Trophoblast cell (in vitro differentiated cells and primary cell): Measurements from ENCODE around the gene COX18.

Experiments
- DNase-seq, 2 donors: peaks; one replicate each; pipeline ENCODE4 v3.0.0-alpha.2; 2016
- H2AFZ ChIP-seq: 2 replicates; pipeline ENCODE4 v1.6.1; 2013; ENCODE audit warnings: low read length, moderate library complexity, mild to moderate bottlenecking; ENCODE audit not compliant: insufficient read depth, poor library complexity
- H2AK5ac ChIP-seq: 2 replicates; pipeline ENCODE4 v1.6.1; 2013; ENCODE audit warnings: mild to moderate bottlenecking, low read length
- H2BK120ac ChIP-seq: 2 replicates; pipeline ENCODE4 v1.6.1; 2013; ENCODE audit warnings: low read length, mild to moderate bottlenecking, moderate library complexity; ENCODE audit not compliant: insufficient read depth, poor library complexity
- H2BK12ac ChIP-seq: 2 replicates; pipeline ENCODE4 v1.6.1; 2013; ENCODE audit warnings: mild to moderate bottlenecking, low read length, moderate library complexity
- H2BK5ac ChIP-seq: 2 replicates; pipeline ENCODE4 v1.6.1; 2013; ENCODE audit warnings: low read length, low read depth, moderate library complexity, mild to moderate bottlenecking; ENCODE audit not compliant: poor library complexity
- H3K14ac ChIP-seq: 2 replicates; pipeline ENCODE4 v1.6.1; 2013; ENCODE audit warnings: mild to moderate bottlenecking, low read length
- H3K18ac ChIP-seq: 2 replicates; pipeline ENCODE4 v1.6.1; 2013; ENCODE audit warnings: mild to moderate bottlenecking, low read length
- H3K23ac ChIP-seq: 2 replicates; pipeline ENCODE4 v1.6.1; 2013; ENCODE audit warnings: low read length
- H3K27ac ChIP-seq: 2 replicates; pipeline ENCODE4 v1.5.1; 2013; ENCODE audit warnings: low read depth, mild to moderate bottlenecking, inconsistent platforms, low read length, moderate library complexity
- H3K27me3 ChIP-seq: 2 replicates; pipeline ENCODE4 v1.6.1; 2013; ENCODE audit warnings: inconsistent platforms, mild to moderate bottlenecking, low read length, moderate library complexity; ENCODE audit not compliant: insufficient read depth
- H3K36me3 ChIP-seq, 2 experiments: 1 replicate in 1 of 2; 2 replicates in 1 of 2; pipeline ENCODE4 v1.6.1; 2013; ENCODE audit warnings: low read length in 2 of 2, mild to moderate bottlenecking in 2 of 2, moderate library complexity in 1 of 2; ENCODE audit not compliant: insufficient read depth in 2 of 2, control insufficient read depth in 1 of 2
- H3K4ac ChIP-seq: 2 replicates; pipeline ENCODE4 v1.6.1; 2013; ENCODE audit warnings: low read depth, mild to moderate bottlenecking, low read length, moderate library complexity
- H3K4me1 ChIP-seq, 2 experiments: 1 replicate in 1 of 2; 2 replicates in 1 of 2; pipeline ENCODE4 v1.6.1; 2013; ENCODE audit warnings: low read length in 2 of 2, mild to moderate bottlenecking in 2 of 2, moderate library complexity in 1 of 2; ENCODE audit not compliant: insufficient read depth in 2 of 2, control insufficient read depth in 1 of 2
- H3K4me2 ChIP-seq: 2 replicates; pipeline ENCODE4 v1.6.1; 2013; ENCODE audit warnings: inconsistent platforms, mild to moderate bottlenecking, low read length, moderate library complexity
- H3K4me3 ChIP-seq: 2 replicates; pipeline ENCODE4 v1.5.1; 2013; ENCODE audit warnings: mild to moderate bottlenecking, low read depth, low read length, inconsistent platforms
- H3K79me1 ChIP-seq: one replicate; pipeline ENCODE4 v1.6.1; 2013; ENCODE audit warnings: low read length
- H3K79me2 ChIP-seq: 2 replicates; pipeline ENCODE4 v1.6.1; 2013; ENCODE audit warnings: low read length, mild to moderate bottlenecking; ENCODE audit not compliant: control insufficient read depth, insufficient read depth, poor library complexity
- H3K9ac ChIP-seq: 2 replicates; pipeline ENCODE4 v1.6.1; 2013; ENCODE audit warnings: mild to moderate bottlenecking, low read length
- H3K9me3 ChIP-seq: 2 replicates; pipeline ENCODE4 v1.6.1; 2013; ENCODE audit warnings: low read depth, mild to moderate bottlenecking, control low read depth, inconsistent platforms, low read length; ENCODE audit not compliant: insufficient read depth
- H4K12ac ChIP-seq: 2 replicates; pipeline ENCODE4 v1.6.1; 2013; ENCODE audit warnings: low read depth, mild to moderate bottlenecking, low read length, moderate library complexity
- H4K8ac ChIP-seq: 2 replicates; pipeline ENCODE4 v1.6.1; 2013; ENCODE audit warnings: low read depth, mild to moderate bottlenecking, low read length, moderate library complexity
- H4K91ac ChIP-seq: one replicate; pipeline ENCODE4 v1.6.1; 2013; ENCODE audit warnings: low read depth, mild to moderate bottlenecking, low read length, moderate library complexity
- WGBS: extraction: QIAGEN DNeasy Blood & Tissue Kit; methylation state at CpG from one replicate; pipeline ENCODE4 v1.1.7; 2013; ENCODE audit warnings: missing lambda C conversion rate; ENCODE audit not compliant: insufficient read length, insufficient coverage; ENCODE audit errors: extremely low coverage; 5-methylcytosine and 5-hydroxymethylcytosine counted together

COX18 gene

DNA sequence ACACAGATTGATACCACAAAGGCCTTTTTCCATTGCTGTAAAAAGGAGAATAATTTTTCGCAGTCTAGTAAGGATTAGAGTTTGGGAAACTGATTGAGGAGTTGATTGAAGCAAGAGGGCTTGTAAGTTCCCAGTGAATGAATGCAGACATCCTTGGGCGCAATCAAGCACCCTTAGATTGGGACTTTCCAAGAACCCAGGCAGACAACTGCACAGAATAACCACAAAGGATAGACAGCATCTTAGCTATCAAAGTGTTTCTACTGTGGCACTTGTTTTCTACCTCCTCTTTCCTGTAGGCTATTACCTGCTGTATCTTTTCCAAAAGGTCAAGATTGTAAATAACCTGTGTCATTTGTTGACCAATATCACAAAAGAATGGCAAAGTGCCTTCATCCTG is 2.6 kb downstream of the COX18 start:
- H2AK5ac ChIP-seq = no peak overlapping the region
- no peak overlapping the region for H4K12ac ChIP-seq
- H4K91ac ChIP-seq = no peak overlapping the region
- H3K9me3 ChIP-seq = no peaks in the 10 kb centered on the region
- peaks cover 2 to 8% of the 10 kb centered on the region in 2 experiments for H3K36me3 ChIP-seq
- H2AFZ ChIP-seq = no peak overlapping the region
- DNase-seq = no peak
- no peaks in the 10 kb centered on the region for H3K27me3 ChIP-seq
- H2BK120ac ChIP-seq = no peak overlapping the region
- H2BK5ac ChIP-seq = no peak overlapping the region
- no peak overlapping the region for H3K18ac ChIP-seq
- H3K79me1 ChIP-seq = peaks cover 4% of the 10 kb centered on the region
- H3K27ac ChIP-seq = no peak overlapping the region
- H4K8ac ChIP-seq = no peak overlapping the region
- no peak overlapping the region for H3K4ac ChIP-seq
- H3K9ac ChIP-seq = no peak overlapping the region
- no peak overlapping the region for H2BK12ac ChIP-seq
- H3K4me1 ChIP-seq = no peaks in the 10 kb centered on the region
- no CpG with 5 or more reads among the region's 2 CpGs for WGBS
- H3K79me2 ChIP-seq = peaks cover 4% of the 10 kb centered on the region
- H3K14ac ChIP-seq = no peak overlapping the region
- H3K23ac ChIP-seq = no peak overlapping the region
- H3K4me3 ChIP-seq = no peak overlapping the region
- H3K4me2 ChIP-seq = no peak overlapping the region

DNA sequence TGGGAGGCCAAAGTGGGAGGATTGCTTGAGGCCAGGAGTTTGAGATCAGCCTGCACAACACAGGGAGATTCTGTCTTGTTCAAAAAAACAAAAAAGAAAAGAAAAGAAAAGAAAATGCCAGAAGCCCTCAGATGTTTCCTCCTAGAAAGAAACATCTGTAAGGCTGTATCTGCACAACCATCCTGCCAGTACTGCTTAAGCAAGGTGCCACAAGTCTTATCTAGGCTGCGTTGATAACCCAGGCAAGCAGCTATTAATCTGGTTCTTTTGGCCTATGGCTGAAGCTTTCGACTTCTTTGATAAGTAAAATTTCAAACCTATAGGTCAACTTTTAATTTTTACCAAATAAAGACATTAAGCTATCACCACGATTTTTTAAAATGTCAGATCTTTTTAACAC is 3.1 kb downstream of the COX18 start:
- no peak overlapping the region for H3K4me2 ChIP-seq
- H3K27me3 ChIP-seq = no peaks in the 10 kb centered on the region
- H3K14ac ChIP-seq = no peak overlapping the region
- no peak overlapping the region for H2BK120ac ChIP-seq
- no peaks in the 10 kb centered on the region for H3K4me1 ChIP-seq
- H3K18ac ChIP-seq = no peak overlapping the region
- no peak overlapping the region for H4K91ac ChIP-seq
- no peak overlapping the region for H3K23ac ChIP-seq
- H4K8ac ChIP-seq = no peak overlapping the region
- no peak overlapping the region for H2AK5ac ChIP-seq
- H4K12ac ChIP-seq = no peak overlapping the region
- H3K27ac ChIP-seq = no peak overlapping the region
- no peak for DNase-seq
- no peak overlapping the region for H3K4me3 ChIP-seq
- H3K9me3 ChIP-seq = no peaks in the 10 kb centered on the region
- H3K79me2 ChIP-seq = peaks cover 4% of the 10 kb centered on the region
- H3K4ac ChIP-seq = no peak overlapping the region
- WGBS = no CpG with 5 or more reads among the region's 3 CpGs
- H3K9ac ChIP-seq = no peak overlapping the region
- no peak overlapping the region for H2AFZ ChIP-seq
- no peak overlapping the region for H2BK5ac ChIP-seq
- H3K79me1 ChIP-seq = peaks cover 4% of the 10 kb centered on the region
- H2BK12ac ChIP-seq = no peak overlapping the region
- H3K36me3 ChIP-seq = peaks cover 5 to 8% of the 10 kb centered on the region in 2 experiments

DNA sequence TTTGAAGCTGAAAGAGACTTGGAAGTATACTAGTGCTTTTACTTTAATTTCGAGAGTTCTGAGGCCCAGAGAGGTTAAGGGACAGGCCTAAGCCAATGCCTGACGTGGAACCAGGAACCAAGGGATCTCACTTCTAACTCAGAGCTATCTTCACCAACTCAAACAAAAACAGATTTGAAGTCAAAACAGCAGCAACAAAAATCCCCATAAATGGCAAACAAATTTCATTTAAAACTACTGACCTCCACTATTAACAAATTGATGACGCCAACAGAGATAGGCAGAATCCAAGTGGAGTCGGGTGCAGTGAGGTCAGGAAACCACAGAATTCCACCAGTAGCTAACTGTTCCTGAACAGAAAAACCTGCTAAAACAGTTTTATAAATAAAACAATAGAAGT is 5.0 kb downstream of the COX18 start:
- no peaks in the 10 kb centered on the region for H3K9me3 ChIP-seq
- no peak overlapping the region for H4K8ac ChIP-seq
- no peaks in the 10 kb centered on the region for H3K4me1 ChIP-seq
- H3K14ac ChIP-seq = no peak overlapping the region
- H3K4ac ChIP-seq = no peak overlapping the region
- H3K79me2 ChIP-seq = peaks cover 4% of the 10 kb centered on the region
- no peaks in the 10 kb centered on the region for H3K27me3 ChIP-seq
- no peak overlapping the region for H4K12ac ChIP-seq
- H4K91ac ChIP-seq = no peak overlapping the region
- no peak overlapping the region for H3K4me2 ChIP-seq
- H2BK12ac ChIP-seq = no peak overlapping the region
- WGBS = no CpG with 5 or more reads among the region's 4 CpGs
- no peak overlapping the region for H3K4me3 ChIP-seq
- H2BK120ac ChIP-seq = no peak overlapping the region
- H3K36me3 ChIP-seq = peaks cover 9 to 11% of the 10 kb centered on the region in 2 experiments
- no peak overlapping the region for H2AK5ac ChIP-seq
- peaks cover 4% of the 10 kb centered on the region for H3K79me1 ChIP-seq
- no peak overlapping the region for H3K27ac ChIP-seq
- no peak overlapping the region for H2BK5ac ChIP-seq
- no peak for DNase-seq
- H2AFZ ChIP-seq = no peak overlapping the region
- H3K18ac ChIP-seq = no peak overlapping the region
- H3K23ac ChIP-seq = no peak overlapping the region
- no peak overlapping the region for H3K9ac ChIP-seq

DNA sequence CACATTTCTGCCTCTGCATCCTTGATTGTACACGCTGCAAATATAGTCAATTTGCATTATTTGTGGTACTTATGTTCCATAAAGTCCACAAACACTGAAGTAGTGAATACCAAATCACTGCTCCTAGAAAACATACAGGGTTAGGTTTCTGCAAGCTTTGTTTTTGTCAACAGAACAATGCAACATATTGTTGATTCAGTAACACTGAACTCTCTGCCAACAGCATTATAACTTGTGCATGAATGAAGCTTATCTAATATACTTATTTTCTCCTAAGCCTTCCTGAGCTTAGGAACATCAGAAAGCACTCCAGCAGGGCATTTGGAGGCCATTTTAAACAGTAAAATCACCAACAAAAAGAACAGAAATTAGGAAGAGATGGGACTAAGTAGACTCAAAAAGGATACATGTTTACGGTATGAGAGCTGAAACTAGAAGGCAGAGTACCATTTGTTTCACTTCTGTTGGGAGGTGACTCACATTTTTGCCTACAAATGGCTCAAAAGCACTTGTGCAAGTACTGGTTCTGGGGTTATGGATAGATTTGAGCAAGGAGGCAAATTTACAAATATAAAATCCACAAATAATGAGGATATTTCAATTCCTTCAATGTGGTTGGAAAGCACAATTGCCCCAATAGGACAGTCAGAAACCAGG is 14.1 kb downstream of the COX18 start:
- no peak overlapping the region for H2BK120ac ChIP-seq
- no CpG with 5 or more reads among the region's 2 CpGs for WGBS
- H3K4me3 ChIP-seq = no peak overlapping the region
- H3K27me3 ChIP-seq = no peaks in the 10 kb centered on the region
- no peak overlapping the region for H3K27ac ChIP-seq
- H2AFZ ChIP-seq = no peak overlapping the region
- H3K14ac ChIP-seq = no peak overlapping the region
- no peak overlapping the region for H2AK5ac ChIP-seq
- DNase-seq = no peak
- no peak overlapping the region for H3K4ac ChIP-seq
- no peak overlapping the region for H2BK12ac ChIP-seq
- no peak overlapping the region for H3K23ac ChIP-seq
- no peak overlapping the region for H4K12ac ChIP-seq
- no peak overlapping the region for H3K4me2 ChIP-seq
- no peak overlapping the region for H2BK5ac ChIP-seq
- H3K4me1 ChIP-seq = no peaks in the 10 kb centered on the region
- H3K18ac ChIP-seq = no peak overlapping the region
- H3K79me2 ChIP-seq = no peaks in the 10 kb centered on the region
- peaks cover 9 to 16% of the 10 kb centered on the region in 2 experiments for H3K36me3 ChIP-seq
- H3K79me1 ChIP-seq = no peaks in the 10 kb centered on the region
- H4K8ac ChIP-seq = no peak overlapping the region
- no peak overlapping the region for H4K91ac ChIP-seq
- no peak overlapping the region for H3K9ac ChIP-seq
- no peaks in the 10 kb centered on the region for H3K9me3 ChIP-seq
